HG03108 (cell line): Measurements from ENCODE around the gene MAN1B1.
"Not testable (repeated sequence)": the region's sequence is repeated elsewhere in the genome, so short reads cannot be mapped to it uniquely, and the experiment has no call there.

Source experiments
- ATAC-seq: cut with Tn5 transposase; IDR thresholded peaks from one replicate; pipeline ENCODE4 v1.9.1; 2021; ENCODE audit warnings: moderate library complexity; ENCODE audit not compliant: unreplicated experiment

MAN1B1 gene

GRCh38 chr9:137052293-137052692 lies 34.5 kb upstream of the MAN1B1 start:
- no peak for ATAC-seq

GRCh38 chr9:137052998-137053943 lies 33.5 kb upstream of the MAN1B1 start:
- no peak for ATAC-seq

DNA sequence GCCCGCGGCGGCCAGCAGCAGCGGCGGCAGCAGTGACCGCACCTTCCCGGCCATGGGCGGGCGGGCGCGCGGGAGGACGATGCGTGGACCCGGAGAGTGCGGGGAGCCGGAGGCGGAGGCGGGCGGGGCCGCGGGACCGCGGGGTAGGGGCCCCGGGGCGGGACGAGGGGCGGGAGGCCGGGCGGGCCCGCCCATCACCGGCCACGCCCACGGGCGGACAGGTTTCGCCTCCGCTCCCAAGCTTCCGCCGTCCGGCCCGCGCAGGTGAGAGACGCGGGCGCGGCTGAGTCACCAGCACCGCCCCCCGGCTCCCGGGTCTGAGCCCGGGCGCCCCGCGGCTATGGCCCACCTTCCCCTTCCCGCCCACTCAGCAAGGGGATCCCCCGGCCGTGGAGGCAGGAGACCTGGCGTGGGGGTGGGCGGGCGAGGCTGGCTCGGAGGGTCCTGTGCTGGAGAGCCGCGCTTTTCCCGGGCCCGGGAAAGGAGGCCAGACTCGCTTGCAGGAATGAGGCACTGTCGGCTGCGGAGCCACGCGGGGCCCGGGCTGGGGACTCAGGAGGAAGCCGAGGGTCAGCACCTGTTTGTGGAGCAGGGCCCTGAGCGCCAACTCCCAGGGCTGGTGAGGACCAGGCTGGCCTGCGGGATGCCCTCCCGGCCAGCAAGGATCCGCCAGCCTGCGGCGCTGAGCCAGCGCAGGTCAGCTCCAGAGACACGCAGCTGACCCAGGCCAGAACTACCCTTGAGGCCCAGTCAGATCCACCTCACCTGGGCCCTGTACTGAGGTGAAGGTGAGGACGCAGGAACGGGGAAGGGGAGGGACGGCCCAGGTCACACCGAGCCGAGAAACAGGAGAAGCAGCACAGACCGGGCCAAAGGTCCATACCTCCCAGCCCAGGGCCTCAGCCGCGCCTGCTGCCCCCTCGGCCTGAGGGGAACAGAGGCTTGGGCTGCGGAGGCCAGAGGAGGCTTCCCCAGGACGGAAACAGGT lies 32.5 kb upstream of the MAN1B1 start, which contains the start of gene ENTPD2:
ENTPD2 (minus strand) TSS at position 118 of the 988 bp plus-strand sequence; CDS start at position 54, 64 bp downstream.
- no peak for ATAC-seq

DNA sequence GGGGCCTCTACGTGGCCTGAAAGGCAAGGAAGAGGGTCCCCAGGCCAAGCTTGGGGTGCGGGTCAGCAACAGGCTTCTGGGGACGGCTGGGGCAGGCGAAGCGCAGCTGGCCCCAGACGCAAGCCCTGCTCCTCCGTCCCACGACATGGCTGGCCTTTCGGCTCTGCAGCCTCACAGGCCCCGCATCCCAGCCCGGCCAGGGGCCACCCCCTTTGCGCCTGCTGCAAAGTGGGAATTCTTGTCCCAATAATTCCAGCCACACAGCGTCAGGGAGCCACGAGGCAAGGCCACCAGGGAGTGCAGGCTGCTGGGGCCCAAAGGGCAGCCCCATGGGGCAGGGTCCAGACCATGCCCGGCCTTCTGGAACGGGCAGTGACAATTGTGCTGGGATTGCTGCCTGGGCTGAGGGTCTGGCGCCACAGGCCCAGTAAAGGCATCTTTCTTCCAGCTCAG lies 31.8 kb upstream of the MAN1B1 start:
- ATAC-seq, result no peak

DNA sequence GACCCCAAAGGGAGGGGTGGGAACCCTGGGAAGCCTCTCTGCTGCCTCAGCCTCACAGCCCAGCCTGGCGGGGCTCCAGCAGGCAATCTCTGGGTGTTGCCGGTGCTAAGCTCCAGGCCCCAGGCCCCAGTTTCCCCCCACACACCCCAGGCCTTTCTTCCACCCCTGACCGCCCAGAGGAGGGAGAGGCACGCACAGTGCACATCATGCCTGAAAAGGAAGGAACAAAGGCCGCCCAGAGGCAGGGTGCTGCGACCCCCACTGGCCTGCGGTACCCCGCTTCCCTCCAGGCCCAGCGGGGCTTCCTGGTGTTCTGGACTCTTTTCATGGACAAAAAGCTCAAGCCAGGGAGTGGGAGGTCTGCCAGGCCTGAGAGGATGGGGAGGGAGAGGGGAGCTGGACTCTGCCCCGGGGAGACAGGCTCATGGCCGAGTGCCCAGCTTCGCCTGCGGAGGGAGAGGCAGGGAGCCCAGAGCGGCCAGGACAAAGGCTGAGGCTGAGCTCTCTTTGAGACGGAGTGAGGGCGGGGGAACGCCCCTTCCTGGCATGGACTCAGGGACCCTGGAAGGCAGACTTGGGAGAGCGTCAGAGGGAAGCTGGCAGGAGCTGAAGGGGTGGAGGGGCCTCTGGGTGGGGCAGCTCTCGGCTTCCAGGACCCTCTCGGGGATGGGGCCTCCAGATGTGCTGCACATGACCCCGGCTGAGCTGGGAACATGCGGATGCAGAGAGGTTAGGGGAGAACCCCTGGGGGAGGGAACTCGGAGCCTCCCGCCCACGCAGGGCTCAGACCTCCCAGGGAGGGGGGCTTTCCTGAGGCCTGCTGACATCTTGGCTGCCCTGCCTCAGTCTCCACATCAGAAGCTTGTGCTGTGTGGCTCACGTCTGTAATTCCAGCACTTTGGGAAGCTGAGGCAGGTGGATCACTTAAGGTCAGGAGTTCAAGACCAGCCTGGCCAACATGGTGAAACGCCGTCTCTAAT lies 31.1 kb upstream of the MAN1B1 start:
- ATAC-seq, result no peak

DNA sequence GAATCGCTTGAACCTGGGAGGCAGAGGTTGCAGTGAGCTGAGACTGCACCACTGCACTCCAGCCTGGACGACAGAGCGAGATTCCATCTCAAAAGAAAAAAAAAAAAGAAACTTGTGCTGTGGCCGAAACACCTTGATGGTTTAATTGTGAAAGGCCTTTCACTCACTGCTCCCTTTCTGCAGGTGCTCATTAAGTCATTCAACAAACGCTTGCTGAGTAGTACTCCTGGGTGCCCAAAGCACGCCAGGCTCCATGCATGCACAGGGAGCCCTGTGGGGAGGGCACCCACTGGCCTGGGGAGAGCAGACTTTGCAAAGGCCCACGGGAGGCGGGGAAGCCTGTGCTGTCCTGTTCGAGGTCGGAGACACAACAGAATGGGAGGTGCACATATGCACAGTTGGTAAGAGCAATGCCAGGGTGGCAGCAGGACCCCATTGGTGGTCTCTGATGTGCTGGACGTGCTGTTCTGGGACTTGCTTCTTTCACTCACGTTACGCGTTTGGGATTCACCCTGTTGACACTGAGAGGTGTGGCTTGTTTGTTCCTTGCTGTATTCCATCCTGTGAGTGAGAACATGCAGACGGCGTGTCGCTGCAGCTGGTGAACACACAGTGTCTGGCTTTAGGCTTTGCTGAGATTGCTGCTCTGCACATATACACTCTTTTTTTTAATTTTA lies 29.9 kb upstream of the MAN1B1 start:
- ATAC-seq, result no peak

DNA sequence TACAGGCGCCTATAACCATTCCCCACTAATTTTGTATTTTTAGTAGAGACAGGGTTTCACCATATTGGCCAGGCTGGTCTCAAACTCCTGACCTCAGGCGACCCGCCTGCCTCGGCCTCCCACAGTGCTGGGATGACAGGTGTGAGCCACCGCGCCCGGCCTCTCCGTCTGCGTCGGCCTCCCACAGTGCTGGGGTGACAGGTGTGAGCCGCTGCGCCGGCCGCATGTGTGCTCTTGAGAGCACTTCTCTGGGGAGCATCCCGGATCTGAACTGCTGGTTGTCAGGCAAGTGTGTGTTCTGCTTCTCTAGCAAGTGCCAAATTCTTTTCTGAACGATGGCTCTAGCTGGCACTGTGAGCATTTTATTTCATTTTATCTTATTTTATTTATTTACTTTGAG lies 29.2 kb upstream of the MAN1B1 start:
- no peak for ATAC-seq

GRCh38 chr9:137058521-137059234 lies 28.1 kb upstream of the MAN1B1 start:
- ATAC-seq, result no peak

DNA sequence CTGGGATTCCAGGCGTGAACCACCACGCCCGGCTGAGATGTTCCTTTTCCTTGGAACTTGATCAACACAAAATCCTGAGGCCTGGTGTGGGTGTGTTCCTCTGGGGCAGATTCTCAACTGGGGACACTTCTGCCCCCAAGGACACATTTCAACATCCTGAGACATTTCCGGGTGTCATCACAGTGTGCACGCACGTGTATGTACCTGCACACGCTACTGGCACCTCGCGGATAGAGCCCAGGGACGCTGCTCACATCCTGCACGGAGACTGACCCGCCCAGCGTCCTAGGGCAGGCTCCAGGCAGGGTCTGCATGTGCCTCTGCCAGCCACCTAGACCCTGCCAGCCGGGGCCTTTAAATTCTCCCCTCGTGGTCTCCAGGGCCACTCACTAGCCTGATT lies 24.4 kb upstream of the MAN1B1 start:
- no peak for ATAC-seq

GRCh38 chr9:137062798-137063197 lies 24.0 kb upstream of the MAN1B1 start:
- ATAC-seq, result not testable (repeated sequence)

DNA sequence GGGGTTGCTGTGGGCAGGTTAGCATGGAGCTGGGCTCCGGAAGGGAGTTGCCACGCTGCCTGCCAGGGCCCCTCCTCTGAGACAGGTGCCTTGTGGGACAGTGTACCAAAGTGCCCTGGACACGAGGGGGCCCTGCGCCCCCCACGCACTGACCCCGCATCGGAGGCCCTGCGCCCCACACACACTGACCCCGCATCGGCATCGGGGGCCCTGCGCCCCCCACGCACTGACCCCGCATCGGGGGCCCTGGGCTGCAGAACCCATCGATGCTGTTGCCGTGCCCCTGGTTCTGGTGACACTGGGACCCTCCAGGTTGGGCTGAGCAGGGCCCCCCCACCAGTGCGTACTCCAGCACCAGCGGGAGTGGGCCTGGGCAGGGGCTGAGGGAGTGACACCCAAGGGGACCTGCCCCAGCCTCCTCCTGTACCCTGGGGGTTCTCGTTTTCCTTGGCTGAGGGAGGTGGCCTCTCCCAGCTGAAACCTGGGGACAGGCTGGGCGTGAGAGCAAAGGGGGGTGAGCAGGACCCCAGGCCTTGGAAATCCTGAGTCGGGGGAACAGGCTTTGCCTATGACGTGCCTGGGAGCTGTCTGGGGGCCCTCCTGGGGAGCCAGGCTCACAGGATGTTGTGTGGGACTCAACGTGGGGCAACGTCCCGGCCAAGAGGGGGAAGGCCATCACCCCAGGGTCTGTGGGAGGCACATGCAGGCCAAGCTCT lies 23.3 kb upstream of the MAN1B1 start:
- ATAC-seq, result no peak

DNA sequence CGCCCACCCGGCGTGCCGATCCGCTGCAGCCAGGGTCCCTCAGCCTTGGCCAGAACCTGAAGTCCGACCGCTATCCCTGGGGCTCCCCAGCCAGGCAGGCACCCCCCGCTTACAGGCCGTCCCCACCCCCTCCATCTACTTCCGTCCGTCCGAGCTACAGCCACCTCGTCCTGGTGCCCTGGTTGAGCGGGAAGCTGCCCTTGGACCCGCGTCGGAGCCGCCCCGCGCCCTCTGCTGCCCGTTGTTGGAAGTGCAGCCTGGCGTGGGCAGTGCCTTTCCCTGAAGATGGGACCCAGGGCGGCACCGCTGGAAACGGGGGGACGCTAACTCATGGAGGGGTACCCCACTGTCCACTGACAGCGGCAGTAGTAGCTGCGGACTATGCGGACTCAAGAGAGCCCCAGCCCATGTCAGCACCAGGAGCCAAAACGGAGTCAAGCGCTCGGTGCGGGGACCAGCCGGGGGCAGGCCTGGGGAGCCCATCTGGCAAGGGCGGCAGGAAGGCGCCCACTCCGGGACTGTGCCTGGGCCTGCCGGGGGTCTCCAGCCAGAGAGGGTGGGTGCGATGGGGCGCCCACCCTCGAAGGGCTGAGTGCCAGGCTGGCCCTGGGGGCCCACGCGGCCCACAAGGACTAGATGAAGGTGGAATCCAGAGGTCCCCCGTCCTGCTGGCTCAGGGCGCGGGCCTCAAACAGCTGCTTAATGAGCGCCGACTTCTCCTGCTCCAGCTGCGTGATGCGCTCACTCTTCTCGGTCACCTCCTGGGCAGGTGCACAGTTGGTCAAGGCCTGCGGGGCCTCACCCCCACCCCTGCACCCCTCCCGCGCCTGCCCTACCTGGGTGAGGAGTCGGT lies 22.5 kb upstream of the MAN1B1 start:
- no peak for ATAC-seq

DNA sequence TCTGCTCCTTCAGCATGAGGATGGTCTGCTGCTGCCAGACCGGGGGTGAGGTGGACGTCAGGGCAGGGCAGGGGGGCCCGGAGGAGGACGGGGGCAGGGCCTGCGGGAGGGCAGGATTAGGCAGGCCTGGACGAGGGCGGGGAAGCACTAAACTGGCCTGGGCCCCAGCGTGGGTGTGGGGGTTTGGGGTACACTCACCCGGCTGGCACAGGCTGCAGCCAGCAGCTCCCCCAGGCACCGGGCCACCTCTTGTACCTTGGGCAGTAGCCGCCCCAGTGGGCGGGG lies 22.0 kb upstream of the MAN1B1 start:
- ATAC-seq, result no peak

- ATAC-seq, result no peak
These were observed 21.3 kb upstream of the MAN1B1 start for GRCh38 chr9:137065336-137065967.

GRCh38 chr9:137066096-137066861 lies 20.5 kb upstream of the MAN1B1 start:
- no peak for ATAC-seq

- peak; percentile 33 for ATAC-seq
These were observed 18.8 kb upstream of the MAN1B1 start for GRCh38 chr9:137067860-137068538.
